ENCODE measurements around the gene SYPL2. TPM values are rescaled to one million over a fixed set of nuclear protein-coding genes. Genes with fewer than 3 reads are reported as not detected.
A peak's percentile ranks its signal among the peaks of the same experiment; 100 is the strongest.

Gene SYPL2
- total and polyA plus RNA-seq, 2 donors (not counting 1 experiment from before 2014, with no cell fraction given) = 1.7 to 1.8 TPM

GRCh38 chr1:109498161-109498801, 31.9 kb downstream of the SYPL2 start:
- H3K79me2 ChIP-seq (ENCODE audit: control insufficient read depth, insufficient read depth, low read length) = no peaks in the 10 kb centered on the region
- DNase-seq (ENCODE audit: low read depth in 2 of 2) = peak; percentile 25 to 27
- H3K9me3 ChIP-seq (ENCODE audit: control insufficient read depth, insufficient read depth, low read depth, low read length) = no peaks in the 10 kb centered on the region
- H2AFZ ChIP-seq (ENCODE audit: low read length) = no peak overlapping the region
- no peaks in the 10 kb centered on the region for H3K27me3 ChIP-seq (ENCODE audit: control insufficient read depth, insufficient read depth, low read length)
- H3K4me2 ChIP-seq (ENCODE audit: extremely low read depth, insufficient read depth, low read length) = no peak overlapping the region
- peak; percentile 53 to 65 for TF ChIP-seq CTCF (conservative IDR thresholded peaks at IDR 0.05 in 1 of 2, IDR thresholded peaks at IDR 0.05 in 1 of 2; ENCODE audit: low read depth in 1 of 2, low read length in 2 of 2)
- TF ChIP-seq EZH2 (IDR thresholded peaks at IDR 0.05; ENCODE audit: low read length, missing control alignments) = no peak
- peaks cover 8% of the 10 kb centered on the region for H3K4me1 ChIP-seq (ENCODE audit: control insufficient read depth, extremely low read depth, insufficient read depth, low read length)
- no peaks in the 10 kb centered on the region for H4K20me1 ChIP-seq (ENCODE audit: control insufficient read depth, extremely low read depth, insufficient read depth, low read length)
- no peak overlapping the region for H3K4me3 ChIP-seq (replicated peaks in 1 of 4; ENCODE audit: control extremely low read depth in 1 of 4, insufficient read depth in 1 of 4, low read depth in 3 of 4, low read length in 4 of 4)
- peaks cover 5% of the 10 kb centered on the region for H3K36me3 ChIP-seq (ENCODE audit: control insufficient read depth, insufficient read depth, low read length)
- H3K27ac ChIP-seq (ENCODE audit: insufficient read depth, low read length) = no peak overlapping the region
- H3K9ac ChIP-seq (ENCODE audit: insufficient read depth, low read length) = no peak overlapping the region

GRCh38 chr1:109499081-109499480, 32.7 kb downstream of the SYPL2 start:
- no peak overlapping the region for H3K27ac ChIP-seq (ENCODE audit: insufficient read depth, low read length)
- H3K27me3 ChIP-seq (ENCODE audit: control insufficient read depth, insufficient read depth, low read length) = no peaks in the 10 kb centered on the region
- H4K20me1 ChIP-seq (ENCODE audit: control insufficient read depth, extremely low read depth, insufficient read depth, low read length) = no peaks in the 10 kb centered on the region
- H3K9ac ChIP-seq (ENCODE audit: insufficient read depth, low read length) = no peak overlapping the region
- no peak overlapping the region for H3K4me3 ChIP-seq (replicated peaks in 1 of 4; ENCODE audit: control extremely low read depth in 1 of 4, insufficient read depth in 1 of 4, low read depth in 3 of 4, low read length in 4 of 4)
- H3K9me3 ChIP-seq (ENCODE audit: control insufficient read depth, insufficient read depth, low read depth, low read length) = no peaks in the 10 kb centered on the region
- no peak overlapping the region for H3K4me2 ChIP-seq (ENCODE audit: extremely low read depth, insufficient read depth, low read length)
- TF ChIP-seq EZH2 (IDR thresholded peaks at IDR 0.05; ENCODE audit: low read length, missing control alignments) (no peak), CTCF (conservative IDR thresholded peaks at IDR 0.05 in 1 of 2, IDR thresholded peaks at IDR 0.05 in 1 of 2; ENCODE audit: low read depth in 1 of 2, low read length in 2 of 2) (no peak)
- DNase-seq (ENCODE audit: low read depth in 2 of 2) = no peak
- peaks cover 5% of the 10 kb centered on the region for H3K36me3 ChIP-seq (ENCODE audit: control insufficient read depth, insufficient read depth, low read length)
- no peak overlapping the region for H2AFZ ChIP-seq (ENCODE audit: low read length)
- peaks cover 5% of the 10 kb centered on the region for H3K4me1 ChIP-seq (ENCODE audit: control insufficient read depth, extremely low read depth, insufficient read depth, low read length)
- no peaks in the 10 kb centered on the region for H3K79me2 ChIP-seq (ENCODE audit: control insufficient read depth, insufficient read depth, low read length)

- Histone ChIP-seq H3K27ac (ENCODE audit: insufficient read depth, low read length) (no peak overlapping the region), H2AFZ (ENCODE audit: low read length) (no peak overlapping the region), H3K79me2 (ENCODE audit: control insufficient read depth, insufficient read depth, low read length) (no peaks in the 10 kb centered on the region), H3K4me1 (ENCODE audit: control insufficient read depth, extremely low read depth, insufficient read depth, low read length) (peaks cover 5% of the 10 kb centered on the region), H3K4me2 (ENCODE audit: extremely low read depth, insufficient read depth, low read length) (peak overlapping the region; percentile 17), H3K4me3 (replicated peaks in 1 of 4; ENCODE audit: control extremely low read depth in 1 of 4, insufficient read depth in 1 of 4, low read depth in 3 of 4, low read length in 4 of 4) (no peak overlapping the region), H3K27me3 (ENCODE audit: control insufficient read depth, insufficient read depth, low read length) (no peaks in the 10 kb centered on the region), H3K9ac (ENCODE audit: insufficient read depth, low read length) (no peak overlapping the region), H3K36me3 (ENCODE audit: control insufficient read depth, insufficient read depth, low read length) (peaks cover 5% of the 10 kb centered on the region), H4K20me1 (ENCODE audit: control insufficient read depth, extremely low read depth, insufficient read depth, low read length) (no peaks in the 10 kb centered on the region), H3K9me3 (ENCODE audit: control insufficient read depth, insufficient read depth, low read depth, low read length) (no peaks in the 10 kb centered on the region)
- DNase-seq (ENCODE audit: low read depth in 2 of 2) = peak; percentile 38 to 79
- TF ChIP-seq CTCF (conservative IDR thresholded peaks at IDR 0.05 in 1 of 2, IDR thresholded peaks at IDR 0.05 in 1 of 2; ENCODE audit: low read depth in 1 of 2, low read length in 2 of 2) (peak; percentile 53 to 56), EZH2 (IDR thresholded peaks at IDR 0.05; ENCODE audit: low read length, missing control alignments) (no peak)
Observed at GRCh38 chr1:109499661-109500536, 33.6 kb downstream of the SYPL2 start.
